Measurements from ENCODE around the gene NID2. TPM values are rescaled to one million over a fixed set of nuclear protein-coding genes. Genes with fewer than 3 reads are reported as not detected.

Gene NID2
- total RNA-seq, 1 donor from 2014 or later, result 24.7 TPM

- H4K20me1 ChIP-seq (ENCODE audit: low read depth), result no peaks in the 10 kb centered on the region
- no peaks in the 10 kb centered on the region for H3K9me3 ChIP-seq (ENCODE audit: low read depth)
- H3K27me3 ChIP-seq, result peaks cover 26% of the 10 kb centered on the region
- Mint-ChIP-seq H3K27me3 (ENCODE audit: insufficient read depth, low read depth) (peaks cover 16% of the 10 kb centered on the region), H3K27ac (no peak overlapping the region), H3K36me3 (no peaks in the 10 kb centered on the region), H3K4me1 (peaks cover 24% of the 10 kb centered on the region), H3K9me3 (no peaks in the 10 kb centered on the region), H3K4me3 (no peak overlapping the region)
- H2AFZ ChIP-seq (replicated peaks), result no peak overlapping the region
- DNase-seq (ENCODE audit: low spot score), result no peak
- TF ChIP-seq EZH2 (IDR thresholded peaks at IDR 0.05), result no peak
- H3K4me3 ChIP-seq, result no peak overlapping the region
- no peak overlapping the region for H3K27ac ChIP-seq
- no peaks in the 10 kb centered on the region for H3K79me2 ChIP-seq (ENCODE audit: low read depth)
- H3K9ac ChIP-seq, result no peak overlapping the region
- H3K4me2 ChIP-seq, result no peak overlapping the region
- H3K4me1 ChIP-seq, result peaks cover 20% of the 10 kb centered on the region
- H3K36me3 ChIP-seq, result no peaks in the 10 kb centered on the region
- H3F3A ChIP-seq (ENCODE audit: low read depth), result peaks cover 10% of the 10 kb centered on the region
Measured at GRCh38 chr14:52073251-52073650, 4.4 kb upstream of the NID2 start.

GRCh38 chr14:52072266-52072780, 3.5 kb upstream of the NID2 start:
- H3K4me3 Mint-ChIP-seq, result no peak overlapping the region
- H3K4me3 ChIP-seq, result no peak overlapping the region
- H3K27ac Mint-ChIP-seq, result peak overlapping the region; percentile 12
- H3K4me2 ChIP-seq, result peak overlapping the region; percentile 56
- peaks cover 25% of the 10 kb centered on the region for H3K4me1 ChIP-seq
- H3K79me2 ChIP-seq (ENCODE audit: low read depth), result no peaks in the 10 kb centered on the region
- H3K36me3 Mint-ChIP-seq, result no peaks in the 10 kb centered on the region
- DNase-seq (ENCODE audit: low spot score), result peak; percentile 46
- peaks cover 10% of the 10 kb centered on the region for H3F3A ChIP-seq (ENCODE audit: low read depth)
- no peaks in the 10 kb centered on the region for H3K36me3 ChIP-seq
- no peak overlapping the region for H3K27ac ChIP-seq
- no peak overlapping the region for H3K9ac ChIP-seq
- no peak overlapping the region for H2AFZ ChIP-seq (replicated peaks)
- no peak for TF ChIP-seq EZH2 (IDR thresholded peaks at IDR 0.05)
- TF ChIP-seq CTCF (IDR thresholded peaks at IDR 0.05), result no peak
- H3K27me3 ChIP-seq, result peaks cover 35% of the 10 kb centered on the region
- H3K9me3 ChIP-seq (ENCODE audit: low read depth), result no peaks in the 10 kb centered on the region
- peaks cover 28% of the 10 kb centered on the region for H3K4me1 Mint-ChIP-seq
- H3K9me3 Mint-ChIP-seq, result no peaks in the 10 kb centered on the region
- peaks cover 6% of the 10 kb centered on the region for H4K20me1 ChIP-seq (ENCODE audit: low read depth)
- peaks cover 21% of the 10 kb centered on the region for H3K27me3 Mint-ChIP-seq (ENCODE audit: insufficient read depth, low read depth)

GRCh38 chr14:52071675-52072074, 2.8 kb upstream of the NID2 start:
- Mint-ChIP-seq H3K9me3 (no peaks in the 10 kb centered on the region), H3K27me3 (ENCODE audit: insufficient read depth, low read depth) (peaks cover 21% of the 10 kb centered on the region), H3K36me3 (no peaks in the 10 kb centered on the region), H3K4me3 (peak overlapping the region; percentile 34), H3K4me1 (peaks cover 28% of the 10 kb centered on the region), H3K27ac (no peak overlapping the region)
- no peak overlapping the region for H3K4me3 ChIP-seq
- peak; percentile 43 for DNase-seq (ENCODE audit: low spot score)
- no peak overlapping the region for H3K9ac ChIP-seq
- no peaks in the 10 kb centered on the region for H3K79me2 ChIP-seq (ENCODE audit: low read depth)
- H3K4me2 ChIP-seq, result no peak overlapping the region
- H2AFZ ChIP-seq (replicated peaks), result no peak overlapping the region
- H3F3A ChIP-seq (ENCODE audit: low read depth), result peaks cover 10% of the 10 kb centered on the region
- peaks cover 11% of the 10 kb centered on the region for H4K20me1 ChIP-seq (ENCODE audit: low read depth)
- no peak for TF ChIP-seq EZH2 (IDR thresholded peaks at IDR 0.05)
- TF ChIP-seq CTCF (IDR thresholded peaks at IDR 0.05), result peak; percentile 42
- H3K36me3 ChIP-seq, result no peaks in the 10 kb centered on the region
- H3K4me1 ChIP-seq, result peaks cover 27% of the 10 kb centered on the region
- H3K27ac ChIP-seq, result no peak overlapping the region
- peaks cover 42% of the 10 kb centered on the region for H3K27me3 ChIP-seq
- no peaks in the 10 kb centered on the region for H3K9me3 ChIP-seq (ENCODE audit: low read depth)

GRCh38 chr14:52070051-52070431, 1.2 kb upstream of the NID2 start:
- no peak overlapping the region for H3K27ac ChIP-seq
- no peaks in the 10 kb centered on the region for H3K36me3 Mint-ChIP-seq
- H3K27me3 ChIP-seq, result peaks cover 50% of the 10 kb centered on the region
- H2AFZ ChIP-seq (replicated peaks), result peak overlapping the region; percentile 99
- peaks cover 11% of the 10 kb centered on the region for H4K20me1 ChIP-seq (ENCODE audit: low read depth)
- H3K4me1 ChIP-seq, result peaks cover 27% of the 10 kb centered on the region
- peaks cover 10% of the 10 kb centered on the region for H3F3A ChIP-seq (ENCODE audit: low read depth)
- H3K27me3 Mint-ChIP-seq (ENCODE audit: insufficient read depth, low read depth), result peaks cover 19% of the 10 kb centered on the region
- DNase-seq (ENCODE audit: low spot score), result no peak
- H3K9ac ChIP-seq, result no peak overlapping the region
- H3K79me2 ChIP-seq (ENCODE audit: low read depth), result no peaks in the 10 kb centered on the region
- H3K4me1 Mint-ChIP-seq, result peaks cover 28% of the 10 kb centered on the region
- no peak overlapping the region for H3K27ac Mint-ChIP-seq
- H3K4me3 Mint-ChIP-seq, result peak overlapping the region; percentile 89
- H3K4me3 ChIP-seq, result peak overlapping the region; percentile 65
- H3K9me3 ChIP-seq (ENCODE audit: low read depth), result no peaks in the 10 kb centered on the region
- no peak for TF ChIP-seq EZH2phosphoT487 (IDR thresholded peaks at IDR 0.05)
- no peak for TF ChIP-seq CTCF (IDR thresholded peaks at IDR 0.05)
- no peak for TF ChIP-seq EZH2 (IDR thresholded peaks at IDR 0.05)
- no peaks in the 10 kb centered on the region for H3K9me3 Mint-ChIP-seq
- H3K4me2 ChIP-seq, result peak overlapping the region; percentile 74
- H3K36me3 ChIP-seq, result no peaks in the 10 kb centered on the region
